ENCODE data around the gene MSI1. TPM values are rescaled to one million over a fixed set of nuclear protein-coding genes. Genes with fewer than 3 reads are reported as not detected.

The MSI1 gene
- total and polyA plus RNA-seq, 2 donors (not counting 1 experiment from before 2014, with no cell fraction given) = not detected

- H3K79me2 ChIP-seq (ENCODE audit: control insufficient read depth, insufficient read depth, low read length) = no peaks in the 10 kb centered on the region
- no peak overlapping the region for H3K9ac ChIP-seq (ENCODE audit: insufficient read depth, low read length)
- TF ChIP-seq EZH2 (IDR thresholded peaks at IDR 0.05; ENCODE audit: low read length, missing control alignments) = no peak
- no peak for TF ChIP-seq CTCF (conservative IDR thresholded peaks at IDR 0.05 in 1 of 2, IDR thresholded peaks at IDR 0.05 in 1 of 2; ENCODE audit: low read depth in 1 of 2, low read length in 2 of 2)
- no peak overlapping the region for H3K4me2 ChIP-seq (ENCODE audit: extremely low read depth, insufficient read depth, low read length)
- peaks cover 23% of the 10 kb centered on the region for H3K27me3 ChIP-seq (ENCODE audit: control insufficient read depth, insufficient read depth, low read length)
- H4K20me1 ChIP-seq (ENCODE audit: control insufficient read depth, extremely low read depth, insufficient read depth, low read length) = no peaks in the 10 kb centered on the region
- no peak overlapping the region for H3K27ac ChIP-seq (ENCODE audit: insufficient read depth, low read length)
- no peak overlapping the region for H3K4me3 ChIP-seq (replicated peaks in 1 of 4; ENCODE audit: control extremely low read depth in 1 of 4, insufficient read depth in 1 of 4, low read depth in 3 of 4, low read length in 4 of 4)
- H3K4me1 ChIP-seq (ENCODE audit: control insufficient read depth, extremely low read depth, insufficient read depth, low read length) = no peaks in the 10 kb centered on the region
- H3K36me3 ChIP-seq (ENCODE audit: control insufficient read depth, insufficient read depth, low read length) = no peaks in the 10 kb centered on the region
- DNase-seq (ENCODE audit: low read depth in 2 of 2) = no peak
- no peak overlapping the region for H2AFZ ChIP-seq (ENCODE audit: low read length)
- H3K9me3 ChIP-seq (ENCODE audit: control insufficient read depth, insufficient read depth, low read depth, low read length) = no peaks in the 10 kb centered on the region
These were observed 4.5 kb downstream of the MSI1 start for GRCh38 chr12:120364487-120364886.

- no peaks in the 10 kb centered on the region for H3K36me3 ChIP-seq (ENCODE audit: control insufficient read depth, insufficient read depth, low read length)
- H3K27me3 ChIP-seq (ENCODE audit: control insufficient read depth, insufficient read depth, low read length) = peaks cover 19% of the 10 kb centered on the region
- no peak overlapping the region for H3K4me2 ChIP-seq (ENCODE audit: extremely low read depth, insufficient read depth, low read length)
- no peak for DNase-seq (ENCODE audit: low read depth in 2 of 2)
- H3K4me1 ChIP-seq (ENCODE audit: control insufficient read depth, extremely low read depth, insufficient read depth, low read length) = no peaks in the 10 kb centered on the region
- TF ChIP-seq EZH2 (IDR thresholded peaks at IDR 0.05; ENCODE audit: low read length, missing control alignments) (no peak), CTCF (conservative IDR thresholded peaks at IDR 0.05 in 1 of 2, IDR thresholded peaks at IDR 0.05 in 1 of 2; ENCODE audit: low read depth in 1 of 2, low read length in 2 of 2) (no peak)
- no peak overlapping the region for H3K4me3 ChIP-seq (replicated peaks in 1 of 4; ENCODE audit: control extremely low read depth in 1 of 4, insufficient read depth in 1 of 4, low read depth in 3 of 4, low read length in 4 of 4)
- H2AFZ ChIP-seq (ENCODE audit: low read length) = no peak overlapping the region
- no peak overlapping the region for H3K9ac ChIP-seq (ENCODE audit: insufficient read depth, low read length)
- H3K27ac ChIP-seq (ENCODE audit: insufficient read depth, low read length) = no peak overlapping the region
- no peaks in the 10 kb centered on the region for H3K9me3 ChIP-seq (ENCODE audit: control insufficient read depth, insufficient read depth, low read depth, low read length)
- no peaks in the 10 kb centered on the region for H4K20me1 ChIP-seq (ENCODE audit: control insufficient read depth, extremely low read depth, insufficient read depth, low read length)
- H3K79me2 ChIP-seq (ENCODE audit: control insufficient read depth, insufficient read depth, low read length) = no peaks in the 10 kb centered on the region
These were observed 5.6 kb downstream of the MSI1 start for GRCh38 chr12:120363274-120363855.

GRCh38 chr12:120362516-120363273 is 6.3 kb downstream of the MSI1 start:
- no peaks in the 10 kb centered on the region for H3K4me1 ChIP-seq (ENCODE audit: control insufficient read depth, extremely low read depth, insufficient read depth, low read length)
- no peak overlapping the region for H3K4me2 ChIP-seq (ENCODE audit: extremely low read depth, insufficient read depth, low read length)
- no peaks in the 10 kb centered on the region for H4K20me1 ChIP-seq (ENCODE audit: control insufficient read depth, extremely low read depth, insufficient read depth, low read length)
- H3K9ac ChIP-seq (ENCODE audit: insufficient read depth, low read length) = no peak overlapping the region
- peaks cover 17% of the 10 kb centered on the region for H3K27me3 ChIP-seq (ENCODE audit: control insufficient read depth, insufficient read depth, low read length)
- no peak for TF ChIP-seq CTCF (conservative IDR thresholded peaks at IDR 0.05 in 1 of 2, IDR thresholded peaks at IDR 0.05 in 1 of 2; ENCODE audit: low read depth in 1 of 2, low read length in 2 of 2)
- TF ChIP-seq EZH2 (IDR thresholded peaks at IDR 0.05; ENCODE audit: low read length, missing control alignments) = no peak
- DNase-seq (ENCODE audit: low read depth in 2 of 2) = no peak
- H3K4me3 ChIP-seq (replicated peaks in 1 of 4; ENCODE audit: control extremely low read depth in 1 of 4, insufficient read depth in 1 of 4, low read depth in 3 of 4, low read length in 4 of 4) = no peak overlapping the region
- no peak overlapping the region for H2AFZ ChIP-seq (ENCODE audit: low read length)
- no peaks in the 10 kb centered on the region for H3K79me2 ChIP-seq (ENCODE audit: control insufficient read depth, insufficient read depth, low read length)
- no peaks in the 10 kb centered on the region for H3K9me3 ChIP-seq (ENCODE audit: control insufficient read depth, insufficient read depth, low read depth, low read length)
- no peak overlapping the region for H3K27ac ChIP-seq (ENCODE audit: insufficient read depth, low read length)
- H3K36me3 ChIP-seq (ENCODE audit: control insufficient read depth, insufficient read depth, low read length) = no peaks in the 10 kb centered on the region
